HFF-Myc (cell line): Measurements from ENCODE around the gene KHSRP.

Source experiments
- DNase-seq: peaks from one replicate; pipeline ENCODE4 v3.0.0-alpha.2; 2011; ENCODE audit warnings: low read depth; ENCODE audit errors: extremely low read depth
- H3K4me3 ChIP-seq: replicated peaks from 2 replicates; pipeline ENCODE4 v1.5.1; 2011; ENCODE audit warnings: low read depth, mild to moderate bottlenecking, control low read depth, low read length
- TF ChIP-seq, protein P1 (sequence below): IDR thresholded peaks from 2 replicates; pipeline ENCODE4 v1.5.1; 2012; ENCODE audit warnings: mild to moderate bottlenecking, low read depth, low read length, control low read depth; ENCODE audit errors: missing control alignments

Gene KHSRP

DNA sequence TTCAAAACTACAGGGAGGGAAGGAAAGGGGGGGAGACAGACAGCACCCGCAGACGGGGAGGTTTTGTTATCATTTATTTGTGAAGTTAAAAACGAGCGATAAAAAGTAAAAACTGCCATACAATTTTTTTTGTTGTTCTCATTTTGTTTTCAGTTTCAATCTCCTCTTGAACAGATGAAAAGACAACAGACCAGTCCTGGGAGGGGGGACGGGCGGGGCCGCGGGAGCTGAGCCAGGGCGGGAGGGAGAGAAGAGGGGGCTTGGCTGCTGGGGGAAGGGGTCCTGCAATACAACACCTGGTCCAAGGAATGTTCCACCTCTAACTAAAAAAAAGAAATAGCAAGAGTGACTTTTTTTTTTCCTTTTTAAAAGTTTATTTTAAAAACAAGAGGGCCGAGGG, 11.3 kb downstream of the KHSRP start:
- H3K4me3 ChIP-seq: no peak overlapping the region
- no peak for DNase-seq
- TF ChIP-seq, protein P1, sequence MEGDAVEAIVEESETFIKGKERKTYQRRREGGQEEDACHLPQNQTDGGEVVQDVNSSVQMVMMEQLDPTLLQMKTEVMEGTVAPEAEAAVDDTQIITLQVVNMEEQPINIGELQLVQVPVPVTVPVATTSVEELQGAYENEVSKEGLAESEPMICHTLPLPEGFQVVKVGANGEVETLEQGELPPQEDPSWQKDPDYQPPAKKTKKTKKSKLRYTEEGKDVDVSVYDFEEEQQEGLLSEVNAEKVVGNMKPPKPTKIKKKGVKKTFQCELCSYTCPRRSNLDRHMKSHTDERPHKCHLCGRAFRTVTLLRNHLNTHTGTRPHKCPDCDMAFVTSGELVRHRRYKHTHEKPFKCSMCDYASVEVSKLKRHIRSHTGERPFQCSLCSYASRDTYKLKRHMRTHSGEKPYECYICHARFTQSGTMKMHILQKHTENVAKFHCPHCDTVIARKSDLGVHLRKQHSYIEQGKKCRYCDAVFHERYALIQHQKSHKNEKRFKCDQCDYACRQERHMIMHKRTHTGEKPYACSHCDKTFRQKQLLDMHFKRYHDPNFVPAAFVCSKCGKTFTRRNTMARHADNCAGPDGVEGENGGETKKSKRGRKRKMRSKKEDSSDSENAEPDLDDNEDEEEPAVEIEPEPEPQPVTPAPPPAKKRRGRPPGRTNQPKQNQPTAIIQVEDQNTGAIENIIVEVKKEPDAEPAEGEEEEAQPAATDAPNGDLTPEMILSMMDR: no peak

DNA sequence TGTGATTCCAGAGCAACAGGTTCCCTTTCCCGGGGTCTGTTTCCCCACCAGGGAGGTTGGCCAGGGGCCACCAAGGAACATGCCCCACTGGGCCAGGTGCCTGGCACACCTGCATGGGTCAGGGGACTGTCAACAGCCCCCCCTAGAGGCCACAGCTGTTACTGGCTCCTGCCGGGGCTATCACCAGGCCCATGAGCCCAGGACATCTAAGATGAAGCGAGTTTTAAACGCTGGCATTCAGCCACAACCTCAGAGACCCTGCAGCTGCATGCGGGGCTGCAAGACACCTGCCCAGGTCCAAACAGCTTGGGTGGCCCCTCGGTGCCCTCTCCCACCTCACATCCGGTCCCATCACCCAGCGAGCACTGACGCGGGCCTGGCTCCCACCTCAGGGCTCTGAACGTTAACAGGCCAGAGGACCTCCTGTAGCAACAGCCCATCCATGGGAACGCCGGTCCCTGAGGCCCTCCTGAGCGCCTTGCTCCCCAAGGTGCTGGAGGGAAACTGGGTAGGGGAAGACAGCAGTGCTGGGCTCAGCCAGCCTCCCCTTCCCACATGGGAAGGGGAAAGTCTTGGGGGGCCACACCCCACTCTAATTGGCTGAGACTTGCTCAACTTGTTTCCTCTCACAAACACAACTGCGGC, 12.0 kb downstream of the KHSRP start:
- TF ChIP-seq, protein P1: peak; percentile 65
- no peak for DNase-seq
- no peak overlapping the region for H3K4me3 ChIP-seq

DNA sequence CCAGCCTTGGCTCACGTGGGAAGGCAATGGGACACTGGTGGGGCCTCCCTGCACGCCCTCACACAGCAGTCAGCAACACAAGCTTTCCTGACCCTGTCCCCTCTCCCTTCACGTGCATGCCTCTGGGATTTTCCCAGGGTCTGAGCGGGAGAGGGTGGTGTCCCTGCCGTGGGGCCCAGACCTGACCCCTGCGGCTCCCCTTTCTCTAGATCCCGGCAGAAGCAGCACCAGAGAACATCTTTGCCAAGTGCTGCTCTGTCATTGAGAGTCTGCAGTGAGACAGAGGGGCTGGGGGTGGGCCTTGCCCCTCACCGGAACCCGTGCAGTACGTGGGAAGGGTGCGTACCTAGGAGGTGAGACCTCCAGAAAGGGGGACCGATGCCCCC, 12.6 kb downstream of the KHSRP start:
- TF ChIP-seq, protein P1: no peak
- H3K4me3 ChIP-seq: no peak overlapping the region
- DNase-seq: no peak

DNA sequence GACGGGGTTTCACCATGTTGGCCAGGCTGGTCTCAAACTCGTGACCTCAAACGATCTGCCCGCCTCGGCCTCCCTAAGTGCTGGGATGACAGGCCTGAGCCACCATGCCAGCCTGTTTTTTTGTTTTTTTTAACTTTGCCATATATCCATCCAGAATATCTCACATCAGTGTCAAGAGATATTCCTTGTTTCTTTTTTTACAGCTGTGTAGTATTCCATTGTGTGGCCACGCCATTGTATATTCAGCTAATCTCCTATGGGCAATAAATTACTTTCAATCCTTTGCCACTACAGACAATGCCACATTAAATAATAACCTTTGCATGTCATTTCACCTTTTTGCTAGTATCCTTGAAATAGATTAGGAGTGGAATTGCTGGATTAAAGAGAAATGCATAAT, 15.3 kb downstream of the KHSRP start:
- TF ChIP-seq, protein P1: no peak
- DNase-seq: no peak
- no peak overlapping the region for H3K4me3 ChIP-seq

- H3K4me3 ChIP-seq: no peak overlapping the region
- TF ChIP-seq, protein P1: no peak
- no peak for DNase-seq
Measured at GRCh38 chr19:6406401-6406800, 18.2 kb downstream of the KHSRP start.

GRCh38 chr19:6402837-6403608, 21.6 kb downstream of the KHSRP start:
- H3K4me3 ChIP-seq: no peak overlapping the region
- DNase-seq: no peak
- TF ChIP-seq, protein P1: no peak
